ENCODE results near the gene SORL1-AS1.

GRCh38 chr11:121456151-121456550, 3.4 kb upstream of the SORL1-AS1 start:
- TF ChIP-seq POLR2A (IDR thresholded peaks at IDR 0.05; ENCODE audit: low read depth, low read length): no peak
- TF ChIP-seq POLR2AphosphoS5 (IDR thresholded peaks at IDR 0.05; ENCODE audit: low read depth, low read length): no peak

All from GM12891 (cell line).